SK-N-SH (cell line): ENCODE data around the gene OR2AJ1. TPM values are rescaled to one million over a fixed set of nuclear protein-coding genes. Genes with fewer than 3 reads are reported as not detected.

Experiments
- CTCF ChIA-PET: fragments of 300-600, 350-600 bp; formaldehyde crosslinking; extraction: SDS; loops from one replicate; lab custom pipeline; 2021; lab: Yijun Ruan, JAX
- POLR2A ChIA-PET: fragments of 350-600 bp; sonication (Branson Sonifier 250); formaldehyde crosslinking; extraction: SDS; loops from one replicate; lab custom pipeline; 2020; ENCODE audit warnings: antibody characterized with exemption, inconsistent platforms; lab: Yijun Ruan, JAX
- DNase-seq: peaks from one replicate; pipeline ENCODE4 v3.0.0; 2012
- H2AFZ ChIP-seq: fragments of 200-600 bp; sonication (generic); 2 replicates; pipeline ENCODE4 v1.8.1; 2016; ENCODE audit warnings: antibody characterized with exemption, mild to moderate bottlenecking, low read depth
- H3F3A ChIP-seq: fragments of 200-600 bp; sonication (generic); replicated peaks from 2 replicates; pipeline ENCODE3; 2016; ENCODE audit warnings: antibody characterized with exemption, mild to moderate bottlenecking; ENCODE audit not compliant: insufficient read depth
- H3K27ac ChIP-seq, 2 experiments: fragments of 200-500 bp in 1 of 2; fragments of 200-600 bp in 1 of 2; sonication (Bioruptor generic) in 1 of 2; sonication (generic), shearing (Covaris generic) in 1 of 2; 2 replicates each; pipeline versions ENCODE4 v1.5.1 to v1.6.1; 2014 to 2016; ENCODE audit warnings: low read depth in 2 of 2, inconsistent platforms in 1 of 2, low read length in 1 of 2, mild to moderate bottlenecking in 1 of 2, mixed read lengths in 1 of 2
- H3K27me3 ChIP-seq: fragments of 200-600 bp; sonication (generic), shearing (Covaris generic); 2 replicates; pipeline ENCODE4 v1.6.1; 2016; ENCODE audit warnings: mixed run types; ENCODE audit not compliant: insufficient read depth
- H3K36me3 ChIP-seq, 2 experiments: fragments of 200-500 bp in 1 of 2; fragments of 200-600 bp in 1 of 2; sonication (Bioruptor generic) in 1 of 2; sonication (generic) in 1 of 2; replicated peaks in 1 of 2; 2 replicates each; pipeline versions ENCODE3 to v1.5.1; 2014 to 2016; ENCODE audit warnings: low read length in 1 of 2, mild to moderate bottlenecking in 1 of 2; ENCODE audit not compliant: insufficient read depth in 2 of 2, control insufficient read depth in 1 of 2
- H3K4me1 ChIP-seq, 2 experiments: fragments of 200-500 bp in 1 of 2; fragments of 200-600 bp in 1 of 2; sonication (Bioruptor generic) in 1 of 2; sonication (generic), shearing (Covaris generic) in 1 of 2; 2 replicates each; pipeline versions ENCODE4 v1.5.1 to v1.6.1; 2014 to 2016; ENCODE audit warnings: low read depth in 1 of 2, low read length in 1 of 2, mixed run types in 1 of 2; ENCODE audit not compliant: insufficient read depth in 2 of 2, control insufficient read depth in 1 of 2
- H3K4me2 ChIP-seq: fragments of 200-600 bp; sonication (generic), shearing (Covaris generic); 2 replicates; pipeline ENCODE4 v1.6.1; 2017; ENCODE audit warnings: mixed run types
- H3K4me3 ChIP-seq, 2 experiments: fragments of 200-500 bp in 1 of 2; fragments of 200-600 bp in 1 of 2; sonication (Bioruptor generic) in 1 of 2; sonication (generic), shearing (Covaris generic) in 1 of 2; 2 replicates each; pipeline versions ENCODE4 v1.5.1 to v1.8.1; 2014 to 2016; ENCODE audit warnings: low read depth in 2 of 2, inconsistent platforms in 1 of 2, low read length in 1 of 2, mild to moderate bottlenecking in 1 of 2, mixed read lengths in 1 of 2, moderate library complexity in 1 of 2
- H3K79me2 ChIP-seq: fragments of 200-600 bp; sonication (generic); 2 replicates; pipeline ENCODE4 v1.8.1; 2017; ENCODE audit warnings: mild to moderate bottlenecking; ENCODE audit not compliant: insufficient read depth
- H3K9ac ChIP-seq: fragments of 200-600 bp; sonication (generic); 2 replicates; pipeline ENCODE4 v1.6.1; 2017; ENCODE audit warnings: mixed run types
- H3K9me2 ChIP-seq: fragments of 200-600 bp; sonication (generic); 2 replicates; pipeline ENCODE4 v1.6.1; 2017; ENCODE audit warnings: mixed run types
- H3K9me3 ChIP-seq: fragments of 200-600 bp; sonication (generic); 2 replicates; pipeline ENCODE4 v1.6.1; 2017; ENCODE audit warnings: mixed run types, mild to moderate bottlenecking, moderate library complexity
- H4K20me1 ChIP-seq: fragments of 200-600 bp; sonication (generic); 2 replicates; pipeline ENCODE4 v1.6.1; 2017; ENCODE audit warnings: mild to moderate bottlenecking, mixed run types; ENCODE audit not compliant: insufficient read depth
- CTCF ChIP-seq: fragments of 200-600 bp; sonication (generic); IDR thresholded peaks from 2 replicates; pipeline ENCODE4 v1.6.1; 2017; ENCODE audit warnings: antibody characterized with exemption, mild to moderate bottlenecking, moderate library complexity
- ELF1 ChIP-seq: IDR thresholded peaks from 2 replicates; pipeline ENCODE4 v1.4.0; 2012
- EP300 ChIP-seq, 2 experiments: IDR thresholded peaks; 2 replicates each; pipeline versions ENCODE4 v1.4.0 to v1.6.1; 2012; ENCODE audit warnings: borderline replicate concordance in 1 of 2, low read depth in 1 of 2, low read length in 1 of 2
- FOXJ3 ChIP-seq: sonication (generic); formaldehyde crosslinking; IDR thresholded peaks from 2 replicates; pipeline ENCODE4 v1.5.1; 2020; ENCODE audit warnings: mild to moderate bottlenecking, missing genetic modification reagents
- JUND ChIP-seq: IDR thresholded peaks from 2 replicates; pipeline ENCODE4 v1.4.0; 2012
- PBX3 ChIP-seq: IDR thresholded peaks from 2 replicates; pipeline ENCODE4; 2012
- POLR2AphosphoS5 ChIP-seq: IDR thresholded peaks from 2 replicates; pipeline ENCODE4 v1.6.1; 2012; ENCODE audit warnings: low read depth, low read length
- RCOR1 ChIP-seq: fragments of 150-350 bp; IDR thresholded peaks from 2 replicates; pipeline ENCODE4 v1.6.1; 2017; ENCODE audit warnings: antibody characterized with exemption, low read length
- REST ChIP-seq: IDR thresholded peaks from 2 replicates; pipeline ENCODE4 v1.6.1; 2012; ENCODE audit warnings: mild to moderate bottlenecking, low read depth, low read length, moderate library complexity
- SMC3 ChIP-seq: IDR thresholded peaks from 2 replicates; pipeline ENCODE4 v1.6.1; 2012; ENCODE audit warnings: low read depth, low read length, improper control_type of control experiment
- TCF12 ChIP-seq: IDR thresholded peaks from 2 replicates; pipeline ENCODE4 v1.4.0; 2012
- USF1 ChIP-seq: IDR thresholded peaks from 2 replicates; pipeline ENCODE4 v1.4.0; 2012; ENCODE audit warnings: low read depth, borderline replicate concordance
- ZBTB33 ChIP-seq: IDR thresholded peaks from 2 replicates; pipeline ENCODE4 v1.4.0; 2012; ENCODE audit warnings: low read depth, borderline replicate concordance
- WGBS: methylation state at CpG from one replicate; pipeline ENCODE4 v1.1.6; 2017; ENCODE audit warnings: low lambda C conversion rate; 5-methylcytosine and 5-hydroxymethylcytosine counted together
- polyA plus RNA-seq, 3 experiments: library from polyadenylated mRNA; depleted of rRNA; stranded (reverse); fragments of >200 nt; gene quantifications; 2 replicates each; pipeline ENCODE4 v1.2.3, GENCODE V29; 2012

Gene OR2AJ1
- polyA plus RNA-seq, 1 of the 3 experiments (the other 2 are of a cell fraction) = not detected

- Histone ChIP-seq H4K20me1 (no peaks in the 10 kb centered on the region), H3K4me3 (no peak overlapping the region), H3K9me2 (no peaks in the 10 kb centered on the region), H3K9me3 (no peaks in the 10 kb centered on the region), H3K4me2 (no peak overlapping the region), H3K36me3 (no peaks in the 10 kb centered on the region), H3K9ac (no peak overlapping the region), H3K27me3 (no peaks in the 10 kb centered on the region; the same call in 1 of the 2 replicates), H3K4me1 (no peaks in the 10 kb centered on the region), H2AFZ (no peak overlapping the region), H3K27ac (no peak overlapping the region), H3F3A (no peaks in the 10 kb centered on the region), H3K79me2 (no peaks in the 10 kb centered on the region)
- TF ChIP-seq CTCF (no peak), EP300 (IDR thresholded peaks at IDR 0.05; ENCODE audit: borderline replicate concordance in 1 of 2, low read depth in 1 of 2, low read length in 1 of 2) (no peak), REST (no peak), ZBTB33 (no peak), SMC3 (no peak), RCOR1 (no peak), FOXJ3 (no peak), ELF1 (no peak), PBX3 (no peak), POLR2AphosphoS5 (no peak), TCF12 (no peak), JUND (no peak), USF1 (no peak)
- ChIA-PET POLR2A (no interaction called here), CTCF (no interaction called here)
- DNase-seq = no peak
- WGBS = 16% methylated on average over 8 of the region's 14 CpGs
These were observed 28.7 kb upstream of the OR2AJ1 start for GRCh38 chr1:247895976-247896375.
